ENCODE measurements around the gene GTF3A.
A peak's percentile ranks its signal among the peaks of the same experiment; 100 is the strongest.

Gene GTF3A

DNA sequence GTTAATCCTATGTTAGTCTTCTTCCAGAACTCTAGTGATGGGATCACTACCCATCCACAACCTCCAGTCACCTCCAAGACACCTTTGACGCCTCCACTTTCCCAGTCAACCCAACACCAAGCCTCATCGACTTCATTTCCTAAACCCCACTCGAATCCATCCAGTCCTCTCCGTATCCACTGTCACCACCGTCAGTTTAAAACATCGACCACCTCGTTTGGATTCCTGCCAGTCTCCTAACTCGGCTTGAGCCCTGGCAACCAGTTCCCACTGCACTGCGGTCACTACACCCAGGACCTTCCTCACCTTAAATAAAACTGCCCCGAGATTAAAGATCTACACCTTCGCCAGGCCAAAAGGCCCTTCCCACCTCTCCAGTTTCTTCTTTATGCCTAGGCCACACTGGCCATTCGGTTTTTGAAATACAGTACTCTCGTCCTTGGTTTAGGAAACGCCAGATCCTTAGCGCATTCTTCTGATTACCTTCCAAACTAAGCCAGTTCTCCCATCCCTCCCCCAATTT lies 24.7 kb downstream of the GTF3A start:
- DNase-seq (ENCODE audit: low read depth in 2 of 2): no peak

DNA sequence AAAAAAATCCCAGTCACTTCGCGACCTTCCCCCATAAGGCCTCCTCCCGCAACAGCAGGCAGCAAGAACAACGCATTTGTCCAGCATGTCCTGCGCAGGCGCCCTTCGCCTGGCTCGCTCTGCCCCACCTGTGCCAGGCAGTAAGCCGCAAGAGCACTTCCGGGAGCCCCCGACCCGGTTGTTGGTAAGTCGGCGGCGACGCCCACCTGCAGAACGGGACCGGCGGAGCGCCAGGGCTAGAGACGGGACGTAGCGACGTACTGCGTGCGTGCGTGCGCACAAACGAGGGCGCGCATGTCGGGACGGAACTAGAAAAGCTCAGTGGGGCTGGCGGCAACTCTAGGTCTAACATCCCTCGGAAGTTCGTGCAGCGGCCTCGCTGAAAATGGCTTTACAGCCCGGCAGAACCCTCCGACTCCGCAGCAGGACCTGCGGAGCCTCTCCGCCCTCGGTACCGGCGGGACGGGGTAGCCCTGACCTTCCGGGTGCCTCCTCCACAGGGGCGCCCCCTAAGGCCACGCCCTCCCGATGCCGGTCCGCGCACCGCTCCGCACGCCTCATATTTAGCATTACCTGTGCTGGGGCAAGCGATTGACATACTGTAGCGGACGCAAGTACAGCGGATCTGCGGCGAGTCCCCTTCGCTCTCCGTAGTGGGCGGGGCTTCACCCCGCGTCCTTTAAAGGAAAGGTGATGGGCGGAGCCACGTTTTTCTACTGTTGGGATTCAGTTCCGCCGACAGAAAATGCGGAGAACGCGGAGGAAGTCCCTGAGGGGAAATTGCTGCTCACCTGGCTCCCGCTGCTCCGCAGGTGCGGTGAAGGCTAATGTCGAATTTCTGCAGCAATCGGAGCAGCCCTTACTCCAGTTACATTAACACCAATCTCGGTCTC lies 25.8 kb downstream of the GTF3A start, which contains the start of gene MTIF3:
Gene MTIF3 (minus strand): TSS at position 629 of the 893 bp plus-strand sequence. CDS start 10,116 bp downstream, outside the sequence.
- peak; percentile 89 to 93 for DNase-seq (ENCODE audit: low read depth in 2 of 2)

DNA sequence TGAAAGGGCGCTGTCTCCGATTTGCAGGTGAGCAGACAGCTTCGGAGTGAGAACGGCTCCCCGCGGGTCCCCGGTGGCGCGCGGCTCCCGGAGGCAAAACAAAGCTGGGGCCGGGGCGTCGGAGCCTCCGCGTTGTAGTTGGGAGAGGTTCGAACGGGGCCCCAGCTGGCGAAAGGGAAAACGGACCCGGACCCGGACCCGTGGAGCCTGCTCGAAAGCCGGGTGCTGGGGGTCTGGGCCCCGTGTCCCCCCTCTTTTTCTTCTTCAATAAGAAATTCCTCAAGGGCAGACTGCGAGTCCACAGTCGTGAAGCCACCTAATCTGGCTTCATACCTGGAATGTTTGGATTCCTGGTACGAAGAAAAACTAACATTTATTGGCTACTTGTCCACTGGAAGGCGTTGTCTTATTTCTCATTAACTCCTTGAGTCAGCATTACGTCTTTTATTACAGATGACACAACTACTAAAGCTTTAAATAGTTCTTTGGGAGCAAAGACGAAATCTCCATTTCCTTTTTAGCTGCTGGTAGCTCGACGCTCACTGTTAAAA lies 26.6 kb downstream of the GTF3A start:
- no peak for DNase-seq (ENCODE audit: low read depth in 2 of 2)

DNA sequence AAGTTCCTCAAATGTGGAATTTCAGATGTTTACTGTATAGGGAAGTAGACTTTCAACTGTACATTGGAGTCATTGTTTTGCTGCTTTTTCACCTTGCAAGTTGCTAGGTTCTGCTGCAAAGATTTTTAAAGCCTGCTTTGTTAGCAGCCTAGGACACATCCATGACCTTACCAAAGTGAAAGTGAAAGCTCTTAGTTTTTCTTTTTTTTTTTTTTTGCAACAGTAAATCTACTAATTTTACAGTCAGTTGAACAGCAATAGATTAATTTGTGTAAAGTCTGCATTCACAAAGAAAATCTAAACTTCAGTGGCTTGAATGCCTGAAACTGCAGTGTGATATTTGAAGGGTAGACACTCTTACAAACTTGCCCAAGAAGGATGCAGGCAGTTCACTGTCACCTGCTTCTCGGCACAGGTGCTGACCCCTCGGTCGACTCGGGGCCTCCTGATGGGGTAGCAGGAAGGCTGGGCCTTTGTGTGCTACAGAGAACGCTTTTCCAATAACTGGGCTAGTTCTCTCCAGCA lies 31.0 kb downstream of the GTF3A start:
- no peak for DNase-seq (ENCODE audit: low read depth in 2 of 2)

DNA sequence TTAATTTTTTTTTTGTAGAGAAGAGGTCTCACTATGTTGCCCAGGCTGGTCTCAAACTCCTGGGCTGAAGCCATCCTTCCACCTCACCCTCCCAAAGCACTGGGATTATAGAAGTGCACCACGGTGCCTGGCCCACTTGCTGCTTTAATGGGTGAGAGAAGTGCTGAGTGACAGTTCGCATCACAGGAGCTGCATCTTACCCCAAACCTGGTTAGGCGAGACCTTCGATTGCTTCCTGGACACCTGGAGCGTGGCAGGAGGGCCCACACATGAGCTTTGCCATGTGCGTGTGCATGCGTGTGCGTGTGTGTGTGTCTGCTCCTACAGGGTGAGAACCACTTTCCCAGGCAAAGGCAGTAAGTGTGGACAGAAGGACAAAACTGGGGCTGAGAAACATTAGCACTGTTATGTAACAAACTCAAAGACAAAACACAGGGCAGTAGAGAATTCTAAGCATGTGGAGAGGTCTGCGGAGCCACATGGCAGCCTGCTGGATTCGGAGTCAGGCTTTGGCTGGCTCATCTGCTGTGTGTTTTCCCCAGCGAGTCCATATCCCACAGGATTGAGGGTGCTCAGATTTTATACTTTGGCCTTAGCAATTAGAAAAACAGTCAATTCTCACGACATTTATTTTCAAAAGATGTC lies 37.6 kb downstream of the GTF3A start:
- DNase-seq (ENCODE audit: low read depth in 2 of 2): no peak

DNA sequence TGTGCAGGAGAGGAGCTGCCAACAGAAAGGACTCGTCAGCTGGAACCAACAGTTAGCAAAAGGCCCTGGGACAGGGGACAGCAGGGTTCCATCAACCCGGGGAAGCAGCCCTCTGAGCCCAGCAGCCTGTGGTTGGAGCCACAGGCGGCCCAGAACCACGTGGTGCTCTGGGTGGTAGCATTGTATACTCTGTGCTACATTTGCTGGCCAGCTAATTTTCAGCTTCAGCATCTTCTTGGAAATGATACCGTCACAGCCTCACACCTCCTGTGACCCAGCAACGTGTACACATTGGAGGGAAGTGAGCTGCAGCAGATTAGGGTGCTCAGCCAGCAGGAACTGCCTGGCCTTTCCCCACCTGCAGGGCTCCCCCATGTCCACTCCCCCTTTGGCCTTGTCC lies 39.1 kb downstream of the GTF3A start:
- no peak for DNase-seq (ENCODE audit: low read depth in 2 of 2)

DNA sequence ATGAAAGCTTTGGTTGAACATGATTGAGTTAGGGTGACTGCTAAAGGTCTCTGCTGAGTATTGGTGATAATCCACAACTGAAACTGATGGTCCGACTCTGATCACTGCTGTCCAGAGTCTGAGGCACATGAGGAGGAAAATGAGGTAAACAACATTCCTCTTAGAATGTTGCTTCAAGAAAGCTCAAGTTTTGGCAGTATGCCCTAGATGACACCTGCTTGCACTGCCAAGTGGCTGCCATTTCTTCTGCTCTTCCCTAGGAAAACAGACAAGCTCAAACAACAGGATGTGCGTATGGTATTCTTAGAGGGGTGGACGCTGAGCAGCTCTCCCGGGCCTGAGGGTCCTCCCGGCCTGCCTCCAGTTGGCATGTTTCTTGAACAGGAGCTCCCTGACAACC lies 41.2 kb downstream of the GTF3A start:
- no peak for DNase-seq (ENCODE audit: low read depth in 2 of 2)

DNA sequence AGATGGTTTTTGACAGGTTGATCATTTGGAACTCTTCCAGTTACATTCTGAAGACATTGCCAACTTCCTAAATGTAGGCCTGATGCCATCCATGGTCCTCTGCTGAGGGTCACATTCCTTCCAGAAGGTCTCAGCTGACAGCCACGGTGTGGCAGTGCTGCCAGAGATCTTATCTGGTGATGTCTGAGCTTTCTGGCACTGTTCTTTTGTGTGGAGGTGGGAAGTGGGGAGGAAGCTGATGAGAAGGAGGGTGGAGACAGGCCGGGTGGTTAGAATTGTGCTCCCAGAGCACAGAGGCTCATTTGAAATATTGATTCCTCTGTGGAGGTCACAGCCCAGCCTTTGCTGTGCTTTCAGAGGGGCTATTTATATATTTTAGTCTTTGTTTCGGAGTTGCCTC lies 42.1 kb downstream of the GTF3A start:
- no peak for DNase-seq (ENCODE audit: low read depth in 2 of 2)

DNA sequence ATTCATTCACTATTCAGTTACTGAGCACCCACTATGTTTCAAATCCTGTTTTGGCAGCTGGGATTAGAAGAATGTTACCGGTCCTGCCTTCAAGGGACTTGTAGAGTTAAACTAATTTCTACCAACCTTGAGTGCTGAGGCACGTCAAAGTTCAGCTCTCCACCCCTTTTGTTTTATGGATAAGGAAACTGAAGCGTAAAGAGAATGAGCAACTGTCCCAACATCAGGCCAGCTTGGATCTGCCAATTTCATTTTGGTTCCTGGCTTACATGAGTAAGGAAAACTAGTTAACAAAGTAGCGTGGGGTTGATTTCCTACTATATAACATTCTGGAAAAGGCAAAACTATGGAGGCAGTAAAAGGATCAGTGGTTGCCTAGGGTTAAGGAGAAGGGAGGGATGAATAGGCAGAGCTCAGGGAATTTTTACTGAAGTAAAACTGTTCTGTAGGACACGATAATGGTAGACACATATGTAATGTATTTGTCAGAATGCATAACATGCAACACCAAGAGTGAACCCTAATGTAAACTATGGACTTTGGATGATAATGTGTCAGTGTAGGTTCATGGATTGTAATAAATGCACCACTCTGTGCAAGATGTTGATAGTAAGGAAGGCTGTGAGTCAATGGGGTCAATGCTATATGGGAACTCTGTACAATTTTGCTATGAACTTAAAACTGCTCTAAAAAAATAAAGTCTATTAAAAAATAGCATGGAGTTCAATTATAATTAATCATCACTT lies 45.8 kb downstream of the GTF3A start:
- no peak for DNase-seq (ENCODE audit: low read depth in 2 of 2)

DNA sequence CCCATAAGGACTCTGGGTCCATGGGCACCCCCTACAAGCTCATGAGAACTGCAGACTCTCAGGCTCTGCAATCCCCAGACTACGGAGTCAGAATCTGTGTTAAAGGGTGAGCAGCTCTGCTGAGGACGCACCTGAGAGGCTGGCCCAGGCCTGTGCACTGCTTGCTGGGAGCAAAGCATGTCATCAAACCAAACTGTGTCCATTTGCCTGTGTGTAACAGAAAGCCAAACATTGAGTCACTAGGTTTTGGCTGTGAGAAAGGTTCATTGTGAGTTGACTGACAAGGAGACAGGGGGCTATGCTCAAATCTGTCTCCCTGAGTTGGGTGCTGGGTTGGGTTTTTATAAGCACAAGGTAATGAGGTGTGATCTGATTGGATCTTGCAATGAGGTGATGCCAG lies 48.0 kb downstream of the GTF3A start:
- no peak for DNase-seq (ENCODE audit: low read depth in 2 of 2)

DNA sequence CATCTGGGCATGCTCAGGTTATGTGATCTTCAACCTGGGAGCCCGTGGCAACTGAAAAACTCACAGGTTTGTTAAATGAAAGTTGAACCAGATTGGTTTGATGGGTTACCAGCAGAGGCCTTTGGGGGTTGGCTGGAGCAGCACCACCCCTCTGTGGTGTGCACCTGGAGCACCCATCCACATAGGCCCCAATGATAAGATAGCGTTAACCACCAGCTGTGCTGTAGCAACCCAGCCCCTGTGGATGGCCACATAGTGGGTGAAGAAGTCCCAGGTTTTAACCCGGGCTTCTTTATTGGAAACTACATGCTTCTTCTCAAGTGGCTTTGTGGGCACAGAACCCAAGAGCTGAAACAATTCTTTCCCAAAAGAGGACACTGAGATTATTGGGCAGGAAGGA lies 48.5 kb downstream of the GTF3A start:
- no peak for DNase-seq (ENCODE audit: low read depth in 2 of 2)

DNA sequence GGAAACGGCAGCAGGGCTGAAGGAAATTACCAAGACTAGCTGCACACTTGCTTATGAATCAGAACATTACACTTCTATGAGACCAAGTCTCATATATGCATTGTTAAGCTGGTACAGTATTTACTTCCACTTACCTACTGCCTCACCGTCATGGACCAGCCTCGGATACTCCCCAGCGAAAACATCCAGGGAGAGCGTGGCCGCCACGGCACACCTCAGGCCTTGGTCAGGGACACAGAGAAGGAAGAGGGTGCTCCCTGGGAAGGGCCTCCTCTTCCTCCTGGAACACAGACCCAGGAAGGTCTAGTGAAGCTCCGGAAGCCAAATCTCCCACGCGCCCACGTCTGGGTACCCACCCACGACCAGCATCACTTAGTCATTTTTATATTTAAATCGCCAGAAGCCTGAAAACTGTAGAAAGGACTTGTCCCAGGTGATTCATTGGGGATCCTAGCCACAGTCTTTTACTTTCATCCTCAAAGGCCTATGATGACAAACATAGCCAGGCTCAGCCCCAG lies 50.4 kb downstream of the GTF3A start:
- DNase-seq (ENCODE audit: low read depth in 2 of 2): no peak

DNA sequence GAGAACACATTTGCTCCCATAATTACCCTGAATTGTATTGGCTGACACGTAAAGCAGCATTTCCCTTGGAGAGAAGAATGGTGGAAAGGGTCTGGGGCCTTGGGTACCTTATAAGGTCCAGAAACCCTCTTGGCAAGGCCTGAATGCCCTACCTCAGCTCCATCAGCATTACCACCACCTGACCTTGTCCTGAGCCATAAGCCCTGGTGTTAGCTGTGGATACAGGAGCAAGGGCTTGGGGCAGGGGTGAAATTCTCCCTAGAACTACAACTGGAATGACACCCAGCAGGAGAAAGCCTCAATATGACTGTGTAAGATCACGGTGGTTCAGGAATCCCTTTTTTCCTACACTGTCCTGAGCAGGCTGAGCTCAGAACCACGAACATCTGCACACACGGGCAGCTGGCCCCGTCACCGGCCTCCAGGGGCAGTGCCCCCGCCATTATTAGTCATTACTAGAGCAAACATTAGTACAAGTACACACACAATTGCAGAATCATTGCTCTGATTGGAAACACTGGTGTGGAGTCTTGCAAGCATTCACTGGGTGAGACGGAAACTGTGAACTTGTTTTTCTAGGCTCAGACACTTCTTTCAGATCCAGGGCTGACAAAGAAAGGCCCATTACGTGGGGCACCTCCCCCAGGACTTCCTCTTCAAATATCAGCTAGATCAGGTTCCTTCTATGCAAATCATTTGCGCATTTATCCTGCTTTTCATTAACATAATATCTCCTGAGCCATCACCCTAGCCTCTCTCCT lies 52.7 kb downstream of the GTF3A start:
- DNase-seq (ENCODE audit: low read depth in 2 of 2): no peak

DNA sequence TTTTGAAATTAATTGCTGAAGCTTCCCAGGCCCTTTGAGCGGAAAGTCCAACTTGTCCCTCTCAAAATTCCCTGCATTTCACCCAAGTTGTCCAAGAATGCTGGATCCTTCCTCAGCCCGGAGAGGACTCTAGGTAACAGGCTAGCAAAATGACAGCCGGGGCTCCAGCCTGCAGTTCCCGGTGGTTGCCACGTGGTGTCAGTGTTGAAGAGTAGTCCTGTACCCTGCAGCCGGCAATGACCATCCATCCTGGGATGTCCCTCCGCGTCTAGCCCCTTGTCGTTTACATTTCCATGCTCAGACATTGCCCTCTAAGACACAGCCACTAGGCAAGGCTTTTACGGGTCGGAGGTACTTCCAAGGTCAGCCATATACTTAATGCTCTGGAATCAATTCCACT lies 57.3 kb downstream of the GTF3A start:
- peak; percentile 7 to 30 for DNase-seq (ENCODE audit: low read depth in 2 of 2)

DNA sequence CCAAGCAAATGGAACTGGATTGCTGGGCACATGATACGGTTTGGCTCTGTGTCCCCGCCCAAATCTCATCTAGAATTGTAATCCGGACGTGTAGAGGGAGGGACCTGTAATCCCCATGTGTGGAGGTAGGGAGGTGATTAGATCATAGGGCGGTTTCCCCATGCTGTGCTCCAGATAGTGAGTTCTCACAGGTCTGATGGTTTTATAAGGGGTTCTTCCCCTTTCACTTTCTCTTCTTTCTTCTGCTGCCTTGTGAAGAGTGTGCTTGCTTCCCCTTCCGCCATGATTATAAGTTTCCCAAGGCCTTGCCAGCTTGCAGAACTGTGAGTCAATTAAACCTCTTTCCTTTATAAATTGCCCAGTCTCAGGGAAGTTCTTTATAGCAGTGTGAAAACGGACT lies 58.6 kb downstream of the GTF3A start:
- no peak for DNase-seq (ENCODE audit: low read depth in 2 of 2)

DNA sequence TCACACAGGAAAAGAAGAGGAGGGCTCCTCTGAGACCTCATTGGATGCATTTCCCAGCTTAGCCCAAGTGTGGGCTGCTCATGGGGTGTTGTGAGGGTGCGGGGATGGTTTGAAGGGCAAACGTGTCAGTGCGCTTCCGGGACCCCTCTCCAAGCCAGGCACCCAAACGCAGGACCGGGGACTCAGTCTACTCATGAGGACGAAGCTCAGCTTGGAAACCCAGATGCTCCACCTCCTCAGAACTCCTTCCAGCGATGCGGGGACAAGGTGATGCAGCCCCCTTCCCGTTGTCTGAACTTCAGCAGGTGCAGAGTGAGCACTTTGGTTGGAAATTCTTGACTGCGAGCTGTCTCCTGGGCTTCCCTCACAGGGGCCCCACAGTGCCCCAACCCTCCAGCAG lies 59.0 kb downstream of the GTF3A start:
- DNase-seq (ENCODE audit: low read depth in 2 of 2): no peak

All from stimulated activated CD8-positive, alpha-beta memory T cell treated with anti-CD3 and anti-CD28 coated beads, Interleukin-2, amount 100 ng/mL, for 48 hours (primary cell).